Lung (tissue), 12 donors: ENCODE results near the gene MYH13. TPM values are rescaled to one million over a fixed set of nuclear protein-coding genes. Genes with fewer than 3 reads are reported as not detected.
A peak's percentile ranks its signal among the peaks of the same experiment; 100 is the strongest.

ENCODE experiments used
- ATAC-seq: fragments of 200-7000 bp; cut with Tn5 transposase; one replicate; pipeline ENCODE4 v1.9.1; 2020; ENCODE audit warnings: moderate number of reproducible peaks; ENCODE audit not compliant: insufficient read depth, low FRiP score
- DNase-seq, 3 donors: peaks; one replicate each; pipeline ENCODE4 v3.0.0-alpha.2; 2013 to 2017
- H3K27ac ChIP-seq, 2 donors: one replicate each; pipeline ENCODE4 v1.5.1; 2013; ENCODE audit warnings: mild to moderate bottlenecking in 2 of 2, moderate library complexity in 2 of 2, control low read depth in 1 of 2, inconsistent platforms in 1 of 2, low read depth in 1 of 2, low read length in 1 of 2
- H3K27me3 ChIP-seq, 3 donors: one replicate each; pipeline ENCODE4 v1.5.1; 2013; ENCODE audit warnings: low read length in 2 of 3; ENCODE audit not compliant: control insufficient read depth in 3 of 3, insufficient read depth in 3 of 3
- H3K36me3 ChIP-seq, 4 donors: one replicate each; pipeline ENCODE4 v1.5.1; 2013; ENCODE audit warnings: low read length in 4 of 4, mild to moderate bottlenecking in 1 of 4, moderate library complexity in 1 of 4; ENCODE audit not compliant: control insufficient read depth in 4 of 4, insufficient read depth in 4 of 4
- H3K4me1 ChIP-seq, 5 donors: one replicate each; pipeline ENCODE4 v1.5.1; 2013; ENCODE audit warnings: low read length in 5 of 5, mild to moderate bottlenecking in 2 of 5, moderate library complexity in 1 of 5; ENCODE audit not compliant: control insufficient read depth in 5 of 5, insufficient read depth in 5 of 5
- H3K4me3 ChIP-seq: one replicate; pipeline ENCODE4 v1.5.1; 2013; ENCODE audit warnings: mild to moderate bottlenecking, control low read depth, moderate library complexity
- H3K9ac ChIP-seq, 2 donors: one replicate each; pipeline ENCODE4 v1.5.1; 2013; ENCODE audit warnings: low read length in 2 of 2, control low read depth in 1 of 2; ENCODE audit not compliant: insufficient read depth in 1 of 2
- H3K9me3 ChIP-seq, 4 donors: one replicate each; pipeline ENCODE4 v1.5.1; 2013; ENCODE audit warnings: low read length in 3 of 4, mild to moderate bottlenecking in 1 of 4, moderate library complexity in 1 of 4; ENCODE audit not compliant: control insufficient read depth in 4 of 4, insufficient read depth in 3 of 4
- WGBS, 2 donors: extraction: QIAGEN DNeasy Blood & Tissue Kit; methylation state at CpG; one replicate each; pipeline ENCODE4 v1.1.7; 2013; 5-methylcytosine and 5-hydroxymethylcytosine counted together
- polyA plus RNA-seq, 2 donors: library from polyadenylated mRNA; stranded (reverse); fragments of 200-250 nt; gene quantifications; one replicate each; pipeline ENCODE4 v1.2.1, GENCODE V29; 2013
- total RNA-seq, 2 donors: library from RNA; depleted of rRNA in 1 of 2; stranded (reverse); fragments of >200 nt in 1 of 2; gene quantifications; one replicate each; pipeline ENCODE4 v1.2.1, GENCODE V29; 2014 to 2021
- TF ChIP-seq, protein P1 (sequence below): IDR thresholded peaks from 2 replicates; pipeline ENCODE4 v1.5.1; 2012; ENCODE audit warnings: mild to moderate bottlenecking; ENCODE audit errors: control extremely low read depth, extremely low read depth
- donor health status: control.
- donor health status: control.
- donor health status: Bipolar disorder and iron deficiency.
- donor health status: healthy.
- donor health status: DM: yes; HTN: yes; CAD: no.

Gene MYH13
- total and polyA plus RNA-seq, 4 donors, result 0.02 TPM; not detected in 3

DNA sequence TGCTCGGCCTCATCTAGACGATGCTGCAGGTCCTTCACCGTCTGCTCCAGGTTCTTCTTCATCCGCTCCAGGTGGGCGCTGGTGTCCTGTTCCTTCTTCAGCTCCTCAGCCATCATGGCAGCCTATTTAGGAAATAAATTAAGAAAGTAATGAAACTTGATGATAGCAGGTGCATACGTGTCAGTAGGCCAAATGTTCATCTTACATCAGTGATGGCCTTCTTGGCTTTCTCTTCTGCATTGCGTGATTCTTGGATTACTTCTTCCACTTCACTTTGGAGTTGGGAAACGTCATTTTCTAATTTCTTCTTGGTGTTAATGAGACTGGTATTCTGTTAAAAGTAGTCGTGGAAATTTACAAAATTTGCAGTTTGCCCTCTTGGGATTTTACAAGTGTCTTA lies 20.1 kb upstream of the MYH13 start:
- TF ChIP-seq, protein P1, sequence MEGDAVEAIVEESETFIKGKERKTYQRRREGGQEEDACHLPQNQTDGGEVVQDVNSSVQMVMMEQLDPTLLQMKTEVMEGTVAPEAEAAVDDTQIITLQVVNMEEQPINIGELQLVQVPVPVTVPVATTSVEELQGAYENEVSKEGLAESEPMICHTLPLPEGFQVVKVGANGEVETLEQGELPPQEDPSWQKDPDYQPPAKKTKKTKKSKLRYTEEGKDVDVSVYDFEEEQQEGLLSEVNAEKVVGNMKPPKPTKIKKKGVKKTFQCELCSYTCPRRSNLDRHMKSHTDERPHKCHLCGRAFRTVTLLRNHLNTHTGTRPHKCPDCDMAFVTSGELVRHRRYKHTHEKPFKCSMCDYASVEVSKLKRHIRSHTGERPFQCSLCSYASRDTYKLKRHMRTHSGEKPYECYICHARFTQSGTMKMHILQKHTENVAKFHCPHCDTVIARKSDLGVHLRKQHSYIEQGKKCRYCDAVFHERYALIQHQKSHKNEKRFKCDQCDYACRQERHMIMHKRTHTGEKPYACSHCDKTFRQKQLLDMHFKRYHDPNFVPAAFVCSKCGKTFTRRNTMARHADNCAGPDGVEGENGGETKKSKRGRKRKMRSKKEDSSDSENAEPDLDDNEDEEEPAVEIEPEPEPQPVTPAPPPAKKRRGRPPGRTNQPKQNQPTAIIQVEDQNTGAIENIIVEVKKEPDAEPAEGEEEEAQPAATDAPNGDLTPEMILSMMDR, result no peak
- Histone ChIP-seq H3K36me3 (no peaks in the 10 kb centered on the region), H3K27ac (no peak overlapping the region), H3K4me3 (no peak overlapping the region), H3K9ac (no peak overlapping the region), H3K9me3 (peaks cover 0 to 2% (median 0%) of the 10 kb centered on the region in 4 donors), H3K27me3 (peaks cover 0 to 15% (median 3%) of the 10 kb centered on the region in 3 donors), H3K4me1 (no peaks in the 10 kb centered on the region)
- no peak for DNase-seq
- WGBS, 2 donors, result 86 to 87% methylated on average over 9 of the region's 9 CpGs
- no peak for ATAC-seq

DNA sequence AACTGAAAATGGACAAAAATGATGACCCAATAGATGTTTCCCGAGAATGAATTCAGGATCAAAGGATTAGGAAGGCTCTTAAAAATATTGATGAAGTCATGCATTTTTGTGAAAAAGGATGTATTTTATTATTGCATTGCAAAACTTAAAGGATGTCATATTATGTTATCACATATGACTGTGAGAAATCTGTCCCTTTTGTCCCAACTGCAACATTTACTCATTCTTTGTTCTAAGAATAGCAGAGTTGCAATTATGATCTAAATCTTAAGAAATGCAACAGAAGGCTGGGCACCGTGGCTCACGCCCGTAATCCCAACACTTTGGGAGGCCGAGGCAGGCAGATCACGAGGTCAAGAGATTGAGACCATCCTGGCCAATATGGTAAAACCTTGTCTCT lies 13.1 kb upstream of the MYH13 start:
- 70 to 72% methylated on average over 6 of the region's 6 CpGs for WGBS, 2 donors

DNA sequence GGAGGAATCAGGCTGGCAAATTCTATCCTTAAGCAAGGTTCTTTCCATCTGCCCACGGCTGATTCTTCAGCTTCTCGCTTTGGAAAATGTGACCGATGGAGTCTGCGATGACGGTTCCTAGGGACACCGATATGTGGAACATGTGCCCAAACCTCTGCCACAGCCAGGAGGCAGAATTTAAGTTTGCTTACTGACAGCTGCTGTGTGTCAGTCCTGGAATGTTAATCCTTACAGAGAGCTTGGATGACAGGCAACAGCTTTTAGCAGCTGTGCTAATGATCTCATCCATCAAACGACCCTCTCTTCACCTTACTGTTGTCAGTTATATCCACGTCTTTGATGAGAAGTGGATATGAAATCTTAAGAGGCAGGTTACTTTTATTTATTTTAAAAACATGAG lies 11.4 kb upstream of the MYH13 start:
- peaks cover 0 to 3% (median 0%) of the 10 kb centered on the region in 5 donors for H3K4me1 ChIP-seq
- H3K27me3 ChIP-seq, result peaks cover 0 to 2% (median 0%) of the 10 kb centered on the region in 3 donors
- no peak overlapping the region for H3K9ac ChIP-seq
- no peak overlapping the region for H3K27ac ChIP-seq
- peak; percentile 18 to 37 (median 29) for DNase-seq
- peaks cover 0 to under 1% (median 0%) of the 10 kb centered on the region in 4 donors for H3K9me3 ChIP-seq
- no peaks in the 10 kb centered on the region for H3K36me3 ChIP-seq
- TF ChIP-seq, protein P1, result no peak
- WGBS, 2 donors, result 47 to 58% methylated on average over 8 of the region's 8 CpGs
- no peak for ATAC-seq
- no peak overlapping the region for H3K4me3 ChIP-seq

More for the DNA sequence above, 13.1 kb upstream of the MYH13 start:
- DNase-seq (no peak), ATAC-seq (no peak)
- H3K27me3 ChIP-seq, result peaks cover 0 to 2% (median 0%) of the 10 kb centered on the region in 3 donors
- TF ChIP-seq, protein P1, result no peak
- H3K4me3 ChIP-seq, result no peak overlapping the region
- peaks cover 0 to 3% (median 0%) of the 10 kb centered on the region in 5 donors for H3K4me1 ChIP-seq
- peaks cover 0 to 2% (median 0%) of the 10 kb centered on the region in 4 donors for H3K9me3 ChIP-seq
- no peak overlapping the region for H3K27ac ChIP-seq
- H3K9ac ChIP-seq, result no peak overlapping the region
- no peaks in the 10 kb centered on the region for H3K36me3 ChIP-seq
